ENCODE measurements around the gene PRDX5.
A peak's percentile ranks its signal among the peaks of the same experiment; 100 is the strongest.
"Not testable (repeated sequence)": the region's sequence is repeated elsewhere in the genome, so short reads cannot be mapped to it uniquely, and the experiment has no call there.

Gene PRDX5

DNA sequence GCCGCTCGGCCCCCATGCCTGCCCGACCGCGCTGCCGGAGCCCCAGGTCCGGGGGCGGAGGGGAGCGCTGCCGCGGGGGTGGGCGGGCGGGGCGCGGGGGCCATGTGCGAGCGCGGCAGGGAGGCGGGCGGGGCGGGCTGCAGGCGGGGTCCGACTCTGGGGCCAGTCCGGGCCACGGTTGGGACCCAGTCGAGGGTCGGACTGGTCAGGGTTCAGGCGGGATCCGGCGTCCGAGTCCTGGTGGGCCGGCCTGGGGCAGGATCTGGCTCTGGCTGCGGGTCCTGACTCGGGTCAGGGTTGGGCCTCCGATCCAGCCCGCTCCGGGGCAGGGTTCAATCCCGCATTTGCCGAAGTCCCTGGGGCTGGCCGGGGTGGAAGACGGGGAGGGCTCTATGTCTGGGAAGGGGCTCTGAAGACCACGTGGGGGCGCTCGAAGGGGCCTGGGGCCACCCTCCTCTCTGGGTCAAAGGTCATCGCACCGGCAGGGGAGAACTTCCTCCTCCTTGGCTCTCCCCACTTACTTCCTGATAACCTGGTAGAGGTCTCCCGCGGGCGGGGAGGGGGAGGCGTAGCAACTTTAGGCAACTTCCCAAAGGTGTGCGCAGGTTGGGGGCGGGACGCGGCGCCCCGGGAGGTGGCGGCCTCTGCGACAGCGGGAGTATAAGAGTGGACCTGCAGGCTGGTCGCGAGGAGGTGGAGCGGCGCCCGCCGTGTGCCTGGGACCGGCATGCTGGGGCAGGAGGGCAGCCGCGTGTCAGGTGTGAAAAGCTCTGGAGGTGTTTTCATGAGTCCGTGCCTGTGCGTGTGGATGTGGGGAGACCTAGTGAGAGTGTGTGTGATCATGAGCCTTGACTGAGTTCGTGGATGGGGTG lies 12.0 kb upstream of the PRDX5 start:
- peak; percentile 60 to 80 (median 68) for DNase-seq

DNA sequence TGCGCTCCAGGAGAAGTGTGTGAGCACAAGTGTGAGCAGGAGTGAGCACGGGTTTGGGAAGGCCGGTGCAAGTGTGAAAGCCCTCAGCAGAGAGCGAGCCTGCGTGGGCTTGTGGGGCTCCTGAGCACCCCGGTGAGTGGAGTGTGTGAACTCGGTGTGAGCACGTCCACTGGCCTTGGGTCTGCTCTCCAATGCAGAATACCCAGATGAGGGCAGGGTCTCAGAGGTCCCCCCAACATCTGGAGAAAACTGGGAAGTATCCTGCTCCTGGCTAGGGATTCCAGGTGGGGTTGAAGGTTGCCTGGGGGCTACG lies 11.4 kb upstream of the PRDX5 start:
- DNase-seq: no peak

DNA sequence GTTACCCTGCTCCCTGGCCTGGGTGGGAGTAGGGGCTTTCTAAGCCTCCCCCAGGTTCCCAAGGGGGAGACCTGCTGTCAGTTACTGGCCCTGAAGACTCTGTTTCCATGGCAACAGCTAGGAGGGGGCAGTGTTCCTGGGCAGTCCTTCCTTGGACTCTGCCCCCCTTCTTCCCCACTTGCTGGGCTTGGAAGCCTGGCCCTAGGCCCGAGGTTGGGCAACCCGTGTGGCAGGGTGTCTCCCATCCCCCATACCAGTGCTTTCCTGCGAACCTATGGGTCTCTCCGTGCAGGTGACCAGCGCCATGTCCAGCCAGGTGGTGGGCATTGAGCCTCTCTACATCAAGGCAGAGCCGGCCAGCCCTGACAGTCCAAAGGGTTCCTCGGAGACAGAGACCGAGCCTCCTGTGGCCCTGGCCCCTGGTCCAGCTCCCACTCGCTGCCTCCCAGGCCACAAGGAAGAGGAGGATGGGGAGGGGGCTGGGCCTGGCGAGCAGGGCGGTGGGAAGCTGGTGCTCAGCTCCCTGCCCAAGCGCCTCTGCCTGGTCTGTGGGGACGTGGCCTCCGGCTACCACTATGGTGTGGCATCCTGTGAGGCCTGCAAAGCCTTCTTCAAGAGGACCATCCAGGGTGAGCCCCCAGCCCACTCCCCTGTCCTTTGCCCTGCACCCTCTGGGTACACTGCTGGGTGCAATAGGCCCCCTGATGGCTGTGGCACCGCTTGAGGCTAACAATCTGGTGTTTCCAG lies 10.9 kb upstream of the PRDX5 start:
- DNase-seq: no peak

DNA sequence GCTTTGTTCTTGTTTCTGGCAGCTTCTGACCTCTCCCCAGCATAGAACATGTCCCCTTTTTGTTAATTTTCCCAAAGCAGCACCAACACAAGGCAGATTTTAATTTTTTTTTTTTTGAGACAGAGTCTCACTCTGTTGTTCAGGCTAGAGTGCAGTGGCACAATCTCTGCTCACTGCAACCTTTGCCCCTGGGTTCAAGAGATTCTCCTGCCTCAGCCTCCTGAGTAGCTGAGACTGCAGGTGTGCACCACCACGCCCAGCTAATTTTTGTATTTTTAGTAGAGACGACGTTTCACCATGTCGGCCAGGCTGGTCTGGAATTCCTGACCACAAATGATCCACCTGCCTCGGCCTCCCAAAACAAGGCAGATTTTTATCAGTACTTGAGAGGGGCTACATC lies 10.1 kb upstream of the PRDX5 start:
- DNase-seq: not testable (repeated sequence)

DNA sequence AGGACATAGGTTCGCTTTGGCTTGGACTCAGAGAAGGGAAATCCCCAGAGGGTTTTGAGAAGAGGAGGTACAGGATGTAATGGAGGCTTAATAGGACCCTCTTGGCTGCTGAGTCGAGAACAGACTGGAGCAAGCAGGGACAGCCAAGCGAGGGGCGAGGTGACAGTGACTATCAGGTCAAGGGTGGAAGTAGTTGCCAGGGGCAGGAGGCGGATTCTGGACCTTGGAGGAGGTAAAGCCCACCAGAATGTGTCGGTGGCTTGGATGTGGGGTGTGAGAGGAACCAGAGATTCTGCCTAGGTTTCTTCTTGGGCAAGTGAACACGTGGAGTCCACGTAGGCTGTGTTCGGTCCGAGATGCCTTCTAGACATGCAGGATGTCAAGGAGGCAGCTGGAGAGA lies 5.0 kb upstream of the PRDX5 start:
- DNase-seq: no peak

DNA sequence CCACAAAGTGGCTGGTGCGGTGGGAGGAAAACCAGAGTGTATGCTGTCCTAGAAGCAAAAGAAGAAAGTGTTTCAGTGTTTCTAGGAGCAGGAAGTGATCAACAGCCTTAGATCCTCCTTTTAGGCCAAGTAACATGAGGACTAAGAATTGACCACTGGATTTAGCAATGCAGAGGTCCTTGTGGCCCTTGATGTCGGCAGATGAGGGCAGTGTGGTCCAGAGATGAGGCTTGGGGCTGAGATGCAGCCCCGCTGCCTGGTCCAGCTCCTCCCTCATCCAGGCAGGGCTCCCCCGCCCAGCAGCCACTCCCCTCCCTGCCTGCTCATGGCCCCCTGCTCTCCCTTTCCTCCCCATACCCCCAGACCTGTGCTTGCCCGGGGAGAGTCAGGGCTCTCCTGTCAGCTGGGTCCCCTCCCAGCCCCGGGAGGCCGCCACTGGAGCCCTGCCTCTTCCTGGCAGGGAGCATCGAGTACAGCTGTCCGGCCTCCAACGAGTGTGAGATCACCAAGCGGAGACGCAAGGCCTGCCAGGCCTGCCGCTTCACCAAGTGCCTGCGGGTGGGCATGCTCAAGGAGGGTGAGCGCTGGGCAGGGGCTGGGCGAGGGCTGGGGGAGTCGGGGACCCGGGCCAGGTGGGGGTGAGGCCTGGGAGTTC lies 4.3 kb upstream of the PRDX5 start:
- DNase-seq: no peak

DNA sequence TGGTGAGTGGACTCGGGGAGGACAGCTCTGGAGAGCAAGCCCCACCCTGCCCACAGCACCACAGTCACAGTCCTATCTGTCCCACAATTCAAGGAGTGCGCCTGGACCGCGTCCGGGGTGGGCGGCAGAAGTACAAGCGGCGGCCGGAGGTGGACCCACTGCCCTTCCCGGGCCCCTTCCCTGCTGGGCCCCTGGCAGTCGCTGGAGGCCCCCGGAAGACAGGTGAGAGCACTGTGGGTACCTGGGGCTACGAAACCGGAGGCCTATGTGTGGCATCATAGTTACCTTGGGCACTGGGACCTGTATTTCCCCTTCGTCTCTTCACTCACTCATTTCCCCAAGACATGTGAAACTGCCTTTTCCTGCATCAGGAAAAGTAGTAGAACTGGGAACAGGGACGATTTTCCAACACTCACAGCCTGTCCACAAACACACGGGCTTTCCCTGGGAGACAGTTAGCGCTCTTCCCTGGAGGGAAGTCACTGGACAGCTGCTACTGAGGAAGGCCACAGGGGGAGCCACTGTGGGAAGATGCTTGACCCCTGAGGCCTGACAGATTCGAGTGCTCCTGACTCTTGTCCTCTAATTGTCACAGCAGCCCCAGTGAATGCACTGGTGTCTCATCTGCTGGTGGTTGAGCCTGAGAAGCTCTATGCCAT lies 3.6 kb upstream of the PRDX5 start:
- DNase-seq: peak in 1 of 4 experiments; percentile 34

DNA sequence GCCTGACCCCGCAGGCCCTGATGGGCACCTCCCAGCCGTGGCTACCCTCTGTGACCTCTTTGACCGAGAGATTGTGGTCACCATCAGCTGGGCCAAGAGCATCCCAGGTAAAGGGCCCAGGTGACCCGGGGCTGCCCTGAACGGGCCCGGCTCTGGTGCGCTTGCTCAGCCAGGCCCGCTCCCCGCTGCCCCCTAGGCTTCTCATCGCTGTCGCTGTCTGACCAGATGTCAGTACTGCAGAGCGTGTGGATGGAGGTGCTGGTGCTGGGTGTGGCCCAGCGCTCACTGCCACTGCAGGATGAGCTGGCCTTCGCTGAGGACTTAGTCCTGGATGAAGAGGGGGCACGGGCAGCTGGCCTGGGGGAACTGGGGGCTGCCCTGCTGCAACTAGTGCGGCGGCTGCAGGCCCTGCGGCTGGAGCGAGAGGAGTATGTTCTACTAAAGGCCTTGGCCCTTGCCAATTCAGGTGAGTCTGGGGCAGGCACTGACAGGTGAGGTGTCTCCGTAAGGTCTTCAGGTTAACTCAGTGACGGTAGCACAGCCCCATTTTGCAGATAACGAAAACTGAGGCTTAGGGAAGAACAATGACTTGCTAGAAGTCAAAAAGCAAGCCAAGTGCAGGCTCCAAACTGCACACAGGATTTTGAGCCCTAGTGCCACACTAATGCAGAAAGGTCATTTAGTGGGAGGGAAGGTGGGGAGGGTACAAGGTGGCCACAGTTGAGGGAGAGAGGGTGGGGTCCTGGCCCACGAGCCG lies 2.9 kb upstream of the PRDX5 start:
- no peak for DNase-seq

DNA sequence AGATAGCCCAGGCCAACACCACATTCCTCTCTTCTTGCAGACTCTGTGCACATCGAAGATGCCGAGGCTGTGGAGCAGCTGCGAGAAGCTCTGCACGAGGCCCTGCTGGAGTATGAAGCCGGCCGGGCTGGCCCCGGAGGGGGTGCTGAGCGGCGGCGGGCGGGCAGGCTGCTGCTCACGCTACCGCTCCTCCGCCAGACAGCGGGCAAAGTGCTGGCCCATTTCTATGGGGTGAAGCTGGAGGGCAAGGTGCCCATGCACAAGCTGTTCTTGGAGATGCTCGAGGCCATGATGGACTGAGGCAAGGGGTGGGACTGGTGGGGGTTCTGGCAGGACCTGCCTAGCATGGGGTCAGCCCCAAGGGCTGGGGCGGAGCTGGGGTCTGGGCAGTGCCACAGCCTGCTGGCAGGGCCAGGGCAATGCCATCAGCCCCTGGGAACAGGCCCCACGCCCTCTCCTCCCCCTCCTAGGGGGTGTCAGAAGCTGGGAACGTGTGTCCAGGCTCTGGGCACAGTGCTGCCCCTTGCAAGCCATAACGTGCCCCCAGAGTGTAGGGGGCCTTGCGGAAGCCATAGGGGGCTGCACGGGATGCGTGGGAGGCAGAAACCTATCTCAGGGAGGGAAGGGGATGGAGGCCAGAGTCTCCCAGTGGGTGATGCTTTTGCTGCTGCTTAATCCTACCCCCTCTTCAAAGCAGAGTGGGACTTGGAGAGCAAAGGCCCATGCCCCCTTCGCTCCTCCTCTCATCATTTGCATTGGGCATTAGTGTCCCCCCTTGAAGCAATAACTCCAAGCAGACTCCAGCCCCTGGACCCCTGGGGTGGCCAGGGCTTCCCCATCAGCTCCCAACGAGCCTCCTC lies 2.0 kb upstream of the PRDX5 start:
- DNase-seq: not testable (repeated sequence)

DNA sequence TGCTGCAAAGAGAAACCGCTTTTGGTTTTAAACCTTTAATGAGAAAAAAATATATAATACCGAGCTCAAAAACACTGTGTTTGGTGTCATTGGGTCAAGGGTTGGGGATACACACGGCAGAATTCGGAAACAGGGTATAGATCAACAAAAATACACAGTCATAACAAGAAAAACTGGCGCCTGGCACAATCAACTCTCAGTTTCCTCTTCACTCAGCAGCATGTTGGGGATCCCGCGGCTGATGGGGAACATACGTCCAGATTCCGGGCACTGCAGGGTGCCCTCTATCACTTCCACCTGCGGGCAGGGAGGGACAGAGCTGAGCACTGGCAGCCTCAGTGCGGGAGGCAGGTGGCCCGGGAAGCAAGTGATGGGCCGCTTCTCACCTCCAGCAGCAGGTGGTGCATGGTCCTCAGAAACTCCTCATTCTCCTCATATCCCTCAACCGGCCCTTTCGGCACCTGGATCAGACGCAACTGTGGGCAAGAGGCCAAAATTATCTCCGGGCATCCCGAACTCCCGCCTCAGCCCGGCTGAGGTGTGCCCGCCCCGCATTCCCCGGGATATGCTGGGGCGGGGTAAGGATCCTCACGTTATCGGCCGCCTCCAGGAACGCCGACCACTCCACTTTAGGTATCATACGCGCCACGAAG lies 1.1 kb upstream of the PRDX5 start:
- peak in 1 of 4 experiments; percentile 17 for DNase-seq

DNA sequence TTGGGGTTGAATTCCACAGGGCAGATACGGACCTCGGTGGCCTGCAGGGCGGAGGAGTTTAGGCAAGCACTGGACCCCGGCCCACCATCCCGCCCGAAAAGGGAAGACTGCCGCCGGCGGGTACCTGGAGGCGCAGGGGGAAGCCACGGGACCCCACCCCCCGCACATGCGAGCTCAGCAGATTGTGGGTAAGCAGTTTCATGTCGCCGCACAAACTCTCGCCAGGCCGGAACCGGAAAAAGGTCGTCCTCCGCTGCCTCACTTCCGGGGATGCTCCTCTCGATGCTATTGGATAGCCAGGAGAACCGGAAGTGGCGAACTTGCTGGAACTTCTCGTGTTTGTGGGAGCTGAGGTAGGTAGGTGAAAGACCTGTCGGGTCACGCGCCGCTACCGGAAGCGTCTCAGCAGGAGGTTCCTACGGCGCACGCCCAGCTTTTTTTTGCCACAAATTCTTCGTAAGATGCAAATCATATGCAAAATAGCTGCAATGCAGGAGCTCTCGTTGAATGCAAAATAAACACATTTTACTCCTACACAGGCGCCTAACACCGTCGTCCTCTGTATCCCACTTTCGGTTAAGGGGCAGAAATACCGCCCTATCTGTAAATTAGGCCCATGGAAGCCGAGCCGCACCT lies 478 bp upstream of the PRDX5 start, which contains the start of gene TRMT112:
Gene TRMT112, minus strand, starts transcription at position 235 of the 636 bp plus-strand sequence. Its CDS starts 33 bp downstream, at position 202.
- DNase-seq: peak; percentile 95 to 99 (median 96)

DNA sequence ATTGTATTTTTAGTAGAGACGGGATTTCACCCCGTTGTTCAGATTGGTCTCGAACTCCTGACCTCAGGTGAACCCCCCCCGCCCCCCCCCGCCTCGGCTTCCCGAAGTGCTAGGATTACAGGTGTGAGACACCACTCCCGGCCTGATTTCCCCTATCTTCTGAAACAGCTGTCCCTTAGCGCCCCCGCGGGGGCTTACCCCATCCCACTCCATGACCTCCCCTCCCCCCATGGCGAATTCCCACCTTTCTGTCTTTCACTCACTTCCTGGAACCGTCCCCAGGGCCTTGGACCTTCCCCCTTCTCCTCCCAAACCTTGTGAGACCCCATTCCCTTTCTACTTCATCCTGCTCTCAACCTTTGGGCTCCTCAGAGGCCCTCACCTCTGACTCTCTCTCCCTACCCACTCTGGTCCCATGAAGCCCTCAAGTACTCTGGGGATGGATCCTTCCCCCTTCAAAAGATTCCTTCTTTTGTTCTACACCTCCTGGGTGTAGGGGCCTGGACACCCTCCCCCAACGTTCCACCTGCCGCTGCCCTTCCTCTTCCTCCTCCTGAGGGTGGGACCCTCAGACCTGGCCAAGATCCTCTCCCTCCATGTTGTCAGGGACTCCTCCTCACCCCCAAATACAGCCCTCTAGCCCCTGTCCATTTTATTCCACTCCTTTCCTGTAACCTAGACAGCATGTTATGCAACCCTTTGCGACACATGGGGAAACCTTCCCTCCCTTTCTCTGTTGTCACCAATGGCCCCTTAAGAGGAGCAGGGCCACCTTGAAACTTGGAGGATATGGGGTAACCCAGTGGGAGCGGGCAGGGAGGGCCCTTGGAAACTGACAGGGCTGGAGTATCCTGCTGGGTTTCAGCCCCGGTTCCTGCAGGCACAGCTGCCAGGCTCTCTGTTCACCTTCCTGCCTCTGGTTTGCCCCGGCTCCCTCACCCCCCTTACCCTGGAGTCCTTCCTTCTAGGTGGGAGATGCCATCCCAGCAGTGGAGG lies 1.1 kb downstream of the PRDX5 start:
- peak in 2 of 4 experiments; percentile 33 to 34 for DNase-seq

DNA sequence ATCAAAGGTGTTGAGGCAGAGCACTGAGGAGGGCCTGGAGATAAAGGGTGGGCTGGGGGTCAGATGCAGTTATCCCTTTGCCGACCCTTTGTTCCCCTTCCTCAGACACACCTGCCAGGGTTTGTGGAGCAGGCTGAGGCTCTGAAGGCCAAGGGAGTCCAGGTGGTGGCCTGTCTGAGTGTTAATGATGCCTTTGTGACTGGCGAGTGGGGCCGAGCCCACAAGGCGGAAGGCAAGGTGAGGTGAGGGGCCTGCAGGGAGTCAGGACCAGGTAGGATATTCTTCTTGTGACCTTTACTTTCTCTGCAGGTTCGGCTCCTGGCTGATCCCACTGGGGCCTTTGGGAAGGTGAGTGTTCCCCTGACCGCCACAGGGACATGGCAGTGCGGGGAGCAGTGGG lies 2.6 kb downstream of the PRDX5 start:
- no peak for DNase-seq

DNA sequence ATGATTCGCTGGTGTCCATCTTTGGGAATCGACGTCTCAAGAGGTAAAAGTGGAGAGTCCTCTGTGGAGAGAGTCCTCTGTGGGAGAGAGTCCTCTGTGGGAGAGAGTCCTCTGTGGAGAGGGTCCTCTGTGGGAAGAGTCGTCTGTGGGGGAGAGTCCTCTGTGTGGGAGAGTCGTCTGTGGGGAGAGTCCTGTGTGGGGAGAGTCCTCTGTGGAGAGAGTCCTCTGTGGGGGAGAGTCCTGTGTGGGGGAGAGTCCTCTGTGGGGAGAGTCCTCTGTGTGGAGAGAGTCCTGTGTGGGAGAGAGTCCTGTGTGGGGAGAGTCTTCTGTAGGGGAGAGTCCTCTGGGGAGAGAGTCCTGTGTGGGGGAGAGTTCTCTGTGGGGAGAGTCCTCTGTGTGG lies 3.1 kb downstream of the PRDX5 start:
- no peak for DNase-seq

DNA sequence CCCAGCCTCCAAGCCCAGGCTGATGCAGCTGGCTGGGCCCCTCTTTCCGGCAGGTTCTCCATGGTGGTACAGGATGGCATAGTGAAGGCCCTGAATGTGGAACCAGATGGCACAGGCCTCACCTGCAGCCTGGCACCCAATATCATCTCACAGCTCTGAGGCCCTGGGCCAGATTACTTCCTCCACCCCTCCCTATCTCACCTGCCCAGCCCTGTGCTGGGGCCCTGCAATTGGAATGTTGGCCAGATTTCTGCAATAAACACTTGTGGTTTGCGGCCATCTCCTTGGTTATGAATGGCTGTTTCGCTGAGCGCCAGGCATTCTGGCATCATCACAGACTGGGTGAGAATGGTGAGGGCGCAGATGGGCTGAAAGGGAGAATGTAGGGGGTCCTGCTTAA lies 3.6 kb downstream of the PRDX5 start:
- DNase-seq: no peak

DNA sequence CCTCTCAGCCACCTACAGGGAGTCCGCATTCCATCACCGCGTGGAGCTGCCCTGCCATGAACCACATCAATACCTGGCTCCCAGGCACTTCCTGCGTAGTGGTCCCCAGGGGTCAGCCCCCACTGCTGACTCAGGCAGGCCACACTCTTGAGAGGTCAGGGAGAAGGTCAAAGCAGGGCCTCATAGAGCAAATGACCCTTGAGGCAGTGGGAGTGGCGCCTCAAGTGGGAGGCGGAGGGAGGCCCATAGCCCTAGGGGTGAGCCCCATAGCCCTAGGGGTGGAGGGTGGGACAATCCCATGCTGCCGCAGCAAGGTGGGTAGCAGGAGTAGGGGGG lies 5.0 kb downstream of the PRDX5 start:
- DNase-seq: no peak

DNA sequence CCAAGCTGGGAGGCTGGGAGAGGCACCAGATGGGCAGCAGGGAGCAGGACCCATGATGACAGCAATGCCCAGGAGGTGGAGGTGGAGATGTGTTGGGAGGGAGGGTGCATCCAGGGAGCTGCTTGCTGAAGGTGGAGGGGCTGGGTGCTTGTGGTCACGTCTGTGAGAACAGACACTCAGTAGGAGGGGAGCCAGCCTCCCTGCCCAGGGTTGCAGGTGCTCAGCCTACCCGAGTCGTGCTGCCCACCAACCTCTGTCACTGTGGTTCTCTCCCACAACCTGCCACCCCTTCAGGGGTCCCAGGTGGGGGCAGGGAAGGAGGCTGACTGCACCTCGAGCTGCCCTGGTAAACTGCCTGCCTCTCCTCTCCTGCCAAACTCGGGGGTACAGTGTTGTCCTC lies 5.5 kb downstream of the PRDX5 start:
- DNase-seq: no peak

DNA sequence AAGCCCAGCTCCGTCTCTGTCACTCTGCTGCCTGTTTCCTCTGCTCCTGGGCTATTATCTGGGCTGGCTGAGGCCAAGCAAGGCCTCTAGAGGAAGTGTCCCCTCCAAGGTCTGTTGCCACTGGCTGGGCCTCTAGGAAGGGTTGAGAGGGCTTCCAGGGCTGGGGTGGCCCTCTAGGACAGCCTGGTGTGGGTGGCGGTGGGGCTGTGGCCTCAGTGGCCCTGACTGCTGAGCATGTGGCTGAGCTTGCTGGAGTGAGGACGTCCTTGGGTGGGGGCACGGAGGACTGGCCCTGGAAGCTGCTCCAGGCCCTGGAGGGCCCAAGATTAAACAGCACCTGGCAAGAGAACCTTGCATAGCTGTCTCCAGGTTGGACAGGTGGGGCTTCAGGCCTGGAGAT lies 6.1 kb downstream of the PRDX5 start:
- not testable (repeated sequence) for DNase-seq
